Measurements from ENCODE around the gene SYNE1. TPM values are rescaled to one million over a fixed set of nuclear protein-coding genes. Genes with fewer than 3 reads are reported as not detected.

The SYNE1 gene
- total and polyA plus RNA-seq, 4 experiments from 2014 or later = 22.5 to 228 (median 144) TPM

GRCh38 chr6:152391179-152391880 is 245.8 kb downstream of the SYNE1 start:
- Histone ChIP-seq H3K4me1 (ENCODE audit: insufficient read depth, low read length) (no peaks in the 10 kb centered on the region), H3K9me3 (ENCODE audit: control insufficient read depth in 1 of 2, low read length in 2 of 2) (no peaks in the 10 kb centered on the region), H3K36me3 (ENCODE audit: insufficient read depth, low read length) (no peaks in the 10 kb centered on the region), H3K4me3 (ENCODE audit: low read length in 2 of 2) (no peak overlapping the region), H3K27me3 (ENCODE audit: insufficient read depth, low read length) (no peaks in the 10 kb centered on the region), H3K27ac (ENCODE audit: low read depth, low read length) (no peak overlapping the region)
- H3K4me1 Mint-ChIP-seq = no peaks in the 10 kb centered on the region
- no peak overlapping the region for H3K27ac Mint-ChIP-seq
- no peak overlapping the region for H3K4me3 Mint-ChIP-seq
- intact Hi-C loops (cut with micrococcal nuclease) = no loop called here
- H3K27me3 Mint-ChIP-seq = peaks cover 16 to 17% of the 10 kb centered on the region in 2 donors
- H3K9me3 Mint-ChIP-seq = no peaks in the 10 kb centered on the region
- DNase-seq = no peak
- H3K36me3 Mint-ChIP-seq = no peaks in the 10 kb centered on the region
- POLR2A ChIA-PET (ENCODE audit: partially characterized antibody) = no interaction called here
- CTCF ChIA-PET (ENCODE audit: partially characterized antibody) = no interaction called here

- H3K4me3 ChIP-seq (ENCODE audit: low read length in 2 of 2) = no peak overlapping the region
- Mint-ChIP-seq H3K27ac (no peak overlapping the region), H3K9me3 (no peaks in the 10 kb centered on the region), H3K36me3 (no peaks in the 10 kb centered on the region), H3K27me3 (peaks cover 4 to 17% of the 10 kb centered on the region in 2 donors), H3K4me1 (no peaks in the 10 kb centered on the region), H3K4me3 (no peak overlapping the region)
- no peaks in the 10 kb centered on the region for H3K36me3 ChIP-seq (ENCODE audit: insufficient read depth, low read length)
- CTCF ChIA-PET (ENCODE audit: partially characterized antibody) = no interaction called here
- no peaks in the 10 kb centered on the region for H3K4me1 ChIP-seq (ENCODE audit: insufficient read depth, low read length)
- no peak overlapping the region for H3K27ac ChIP-seq (ENCODE audit: low read depth, low read length)
- no peaks in the 10 kb centered on the region for H3K9me3 ChIP-seq (ENCODE audit: control insufficient read depth in 1 of 2, low read length in 2 of 2)
- DNase-seq = no peak
- POLR2A ChIA-PET (ENCODE audit: partially characterized antibody) = no interaction called here
- H3K27me3 ChIP-seq (ENCODE audit: insufficient read depth, low read length) = no peaks in the 10 kb centered on the region
- intact Hi-C loops (cut with micrococcal nuclease) = no loop called here
Measured at GRCh38 chr6:152387091-152387490, 250.1 kb downstream of the SYNE1 start.

- no peaks in the 10 kb centered on the region for H3K9me3 ChIP-seq (ENCODE audit: control insufficient read depth in 1 of 2, low read length in 2 of 2)
- H3K27ac Mint-ChIP-seq = no peak overlapping the region
- intact Hi-C loops (cut with micrococcal nuclease) = no loop called here
- no peaks in the 10 kb centered on the region for H3K4me1 Mint-ChIP-seq
- H3K4me3 ChIP-seq (ENCODE audit: low read length in 2 of 2) = no peak overlapping the region
- H3K4me1 ChIP-seq (ENCODE audit: insufficient read depth, low read length) = no peaks in the 10 kb centered on the region
- H3K27ac ChIP-seq (ENCODE audit: low read depth, low read length) = no peak overlapping the region
- H3K36me3 Mint-ChIP-seq = no peaks in the 10 kb centered on the region
- DNase-seq = no peak
- no peak overlapping the region for H3K4me3 Mint-ChIP-seq
- ChIA-PET CTCF (ENCODE audit: partially characterized antibody) (no interaction called here), POLR2A (ENCODE audit: partially characterized antibody) (no interaction called here)
- H3K9me3 Mint-ChIP-seq = no peaks in the 10 kb centered on the region
- peaks cover 3 to 13% of the 10 kb centered on the region in 2 donors for H3K27me3 Mint-ChIP-seq
- H3K27me3 ChIP-seq (ENCODE audit: insufficient read depth, low read length) = no peaks in the 10 kb centered on the region
- no peaks in the 10 kb centered on the region for H3K36me3 ChIP-seq (ENCODE audit: insufficient read depth, low read length)
Measured at GRCh38 chr6:152386131-152386530, 251.0 kb downstream of the SYNE1 start.

GRCh38 chr6:152380993-152381898 is 255.9 kb downstream of the SYNE1 start:
- Mint-ChIP-seq H3K27me3 (peaks cover 0 to 9% of the 10 kb centered on the region in 2 donors), H3K27ac (no peak overlapping the region), H3K4me3 (no peak overlapping the region), H3K4me1 (no peaks in the 10 kb centered on the region), H3K9me3 (no peaks in the 10 kb centered on the region), H3K36me3 (no peaks in the 10 kb centered on the region)
- Histone ChIP-seq H3K4me3 (ENCODE audit: low read length in 2 of 2) (no peak overlapping the region), H3K9me3 (ENCODE audit: control insufficient read depth in 1 of 2, low read length in 2 of 2) (no peaks in the 10 kb centered on the region), H3K36me3 (ENCODE audit: insufficient read depth, low read length) (no peaks in the 10 kb centered on the region), H3K27me3 (ENCODE audit: insufficient read depth, low read length) (no peaks in the 10 kb centered on the region), H3K27ac (ENCODE audit: low read depth, low read length) (no peak overlapping the region), H3K4me1 (ENCODE audit: insufficient read depth, low read length) (no peaks in the 10 kb centered on the region)
- no peak for DNase-seq
- CTCF ChIA-PET (ENCODE audit: partially characterized antibody) = no interaction called here
- POLR2A ChIA-PET (ENCODE audit: partially characterized antibody) = no interaction called here
- intact Hi-C loops (cut with micrococcal nuclease) = no loop called here

GRCh38 chr6:152380351-152380767 is 256.8 kb downstream of the SYNE1 start:
- no peaks in the 10 kb centered on the region for H3K36me3 Mint-ChIP-seq
- H3K4me3 Mint-ChIP-seq = no peak overlapping the region
- Histone ChIP-seq H3K27me3 (ENCODE audit: insufficient read depth, low read length) (no peaks in the 10 kb centered on the region), H3K4me3 (ENCODE audit: low read length in 2 of 2) (no peak overlapping the region), H3K9me3 (ENCODE audit: control insufficient read depth in 1 of 2, low read length in 2 of 2) (no peaks in the 10 kb centered on the region), H3K4me1 (ENCODE audit: insufficient read depth, low read length) (no peaks in the 10 kb centered on the region), H3K36me3 (ENCODE audit: insufficient read depth, low read length) (no peaks in the 10 kb centered on the region), H3K27ac (ENCODE audit: low read depth, low read length) (no peak overlapping the region)
- POLR2A ChIA-PET (ENCODE audit: partially characterized antibody) = no interaction called here
- no peaks in the 10 kb centered on the region for H3K9me3 Mint-ChIP-seq
- CTCF ChIA-PET (ENCODE audit: partially characterized antibody) = no interaction called here
- H3K27me3 Mint-ChIP-seq = peaks cover 0 to 9% of the 10 kb centered on the region in 2 donors
- DNase-seq = no peak
- H3K4me1 Mint-ChIP-seq = no peaks in the 10 kb centered on the region
- no peak overlapping the region for H3K27ac Mint-ChIP-seq
- intact Hi-C loops (cut with micrococcal nuclease) = no loop called here

- Mint-ChIP-seq H3K36me3 (no peaks in the 10 kb centered on the region), H3K4me1 (no peaks in the 10 kb centered on the region), H3K9me3 (no peaks in the 10 kb centered on the region), H3K27ac (no peak overlapping the region), H3K4me3 (no peak overlapping the region), H3K27me3 (peaks cover 0 to 8% of the 10 kb centered on the region in 2 donors)
- intact Hi-C loops (cut with micrococcal nuclease) = no loop called here
- ChIA-PET POLR2A (ENCODE audit: partially characterized antibody) (no interaction called here), CTCF (ENCODE audit: partially characterized antibody) (no interaction called here)
- no peaks in the 10 kb centered on the region for H3K9me3 ChIP-seq (ENCODE audit: control insufficient read depth in 1 of 2, low read length in 2 of 2)
- H3K36me3 ChIP-seq (ENCODE audit: insufficient read depth, low read length) = no peaks in the 10 kb centered on the region
- no peak for DNase-seq
- no peaks in the 10 kb centered on the region for H3K27me3 ChIP-seq (ENCODE audit: insufficient read depth, low read length)
- H3K4me1 ChIP-seq (ENCODE audit: insufficient read depth, low read length) = no peaks in the 10 kb centered on the region
- no peak overlapping the region for H3K27ac ChIP-seq (ENCODE audit: low read depth, low read length)
- no peak overlapping the region for H3K4me3 ChIP-seq (ENCODE audit: low read length in 2 of 2)
Measured at GRCh38 chr6:152379423-152379822, 257.7 kb downstream of the SYNE1 start.

GRCh38 chr6:152378169-152378568 is 259.0 kb downstream of the SYNE1 start:
- H3K27ac ChIP-seq (ENCODE audit: low read depth, low read length) = no peak overlapping the region
- Mint-ChIP-seq H3K9me3 (no peaks in the 10 kb centered on the region), H3K27me3 (peaks cover 0 to 4% of the 10 kb centered on the region in 2 donors), H3K4me1 (no peaks in the 10 kb centered on the region), H3K27ac (no peak overlapping the region), H3K36me3 (no peaks in the 10 kb centered on the region), H3K4me3 (no peak overlapping the region)
- CTCF ChIA-PET (ENCODE audit: partially characterized antibody) = no interaction called here
- H3K36me3 ChIP-seq (ENCODE audit: insufficient read depth, low read length) = no peaks in the 10 kb centered on the region
- POLR2A ChIA-PET (ENCODE audit: partially characterized antibody) = no interaction called here
- no peak for DNase-seq
- H3K27me3 ChIP-seq (ENCODE audit: insufficient read depth, low read length) = no peaks in the 10 kb centered on the region
- H3K4me1 ChIP-seq (ENCODE audit: insufficient read depth, low read length) = no peaks in the 10 kb centered on the region
- no peak overlapping the region for H3K4me3 ChIP-seq (ENCODE audit: low read length in 2 of 2)
- H3K9me3 ChIP-seq (ENCODE audit: control insufficient read depth in 1 of 2, low read length in 2 of 2) = no peaks in the 10 kb centered on the region
- intact Hi-C loops (cut with micrococcal nuclease) = no loop called here
